Measurements from ENCODE around the gene ABTB2. TPM values are rescaled to one million over a fixed set of nuclear protein-coding genes. Genes with fewer than 3 reads are reported as not detected.

Gene ABTB2
- polyA plus RNA-seq, 1 of the 3 experiments (the other 2 are of a cell fraction), result 7.8 TPM

DNA sequence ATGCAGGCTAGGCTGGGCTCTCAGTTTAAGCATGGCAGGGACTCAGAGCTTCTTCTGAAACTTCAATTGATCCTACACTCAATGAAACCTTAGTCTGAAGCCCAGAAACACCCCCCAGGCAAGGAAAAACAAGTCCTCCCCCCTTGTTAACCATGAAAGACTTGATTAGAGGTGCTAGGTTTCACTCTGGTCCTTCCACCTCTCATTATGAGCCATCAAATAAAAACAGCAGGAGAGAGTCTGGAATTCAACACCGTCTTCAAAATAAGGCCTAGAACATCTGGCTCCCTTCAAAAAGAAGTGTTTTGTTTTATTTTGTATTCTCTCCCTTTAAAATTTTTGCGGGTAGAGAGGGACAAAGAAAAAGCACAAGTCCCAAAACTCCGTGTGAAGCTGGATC, 156.7 kb downstream of the ABTB2 start (continued):
- TF ChIP-seq, protein P1, sequence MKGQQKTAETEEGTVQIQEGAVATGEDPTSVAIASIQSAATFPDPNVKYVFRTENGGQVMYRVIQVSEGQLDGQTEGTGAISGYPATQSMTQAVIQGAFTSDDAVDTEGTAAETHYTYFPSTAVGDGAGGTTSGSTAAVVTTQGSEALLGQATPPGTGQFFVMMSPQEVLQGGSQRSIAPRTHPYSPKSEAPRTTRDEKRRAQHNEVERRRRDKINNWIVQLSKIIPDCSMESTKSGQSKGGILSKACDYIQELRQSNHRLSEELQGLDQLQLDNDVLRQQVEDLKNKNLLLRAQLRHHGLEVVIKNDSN (IDR thresholded peaks at IDR 0.05; ENCODE audit: borderline replicate concordance, low read depth), result no peak
- TF ChIP-seq TAF1 (IDR thresholded peaks at IDR 0.05; ENCODE audit: borderline replicate concordance, low read depth, low read length) (no peak), MXI1 (IDR thresholded peaks at IDR 0.05; ENCODE audit: low read depth, low read length) (no peak), JUND (IDR thresholded peaks at IDR 0.05) (no peak), ELF1 (IDR thresholded peaks at IDR 0.05) (no peak), SIN3A (IDR thresholded peaks at IDR 0.05; ENCODE audit: borderline replicate concordance, low read depth, low read length) (no peak), EZH2phosphoT487 (IDR thresholded peaks at IDR 0.05; ENCODE audit: borderline replicate concordance, low read depth) (no peak)

DNA sequence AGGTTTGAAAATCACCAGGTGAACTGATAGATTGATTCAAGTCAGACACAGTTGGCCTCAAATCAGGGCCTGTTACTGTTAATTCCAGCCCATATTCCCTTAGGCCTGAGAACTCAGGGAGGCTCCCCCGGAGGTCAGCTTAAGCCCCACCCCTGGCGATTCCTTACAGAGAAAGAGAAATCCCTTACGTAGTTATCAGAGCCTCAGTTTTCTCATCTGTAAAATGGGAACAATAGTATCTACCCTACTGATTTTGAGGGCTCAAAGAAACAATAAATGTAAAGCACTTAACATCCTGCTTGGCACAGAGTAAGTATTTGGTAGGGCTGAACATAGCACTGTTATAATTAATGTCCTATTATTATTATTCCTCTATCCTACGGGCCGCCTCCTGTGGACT, 158.3 kb downstream of the ABTB2 start:
- Histone ChIP-seq H3K79me2 (ENCODE audit: insufficient read depth) (no peaks in the 10 kb centered on the region), H3K9me3 (no peaks in the 10 kb centered on the region), H3K4me1 (ENCODE audit: control insufficient read depth in 1 of 2, insufficient read depth in 2 of 2, low read depth in 1 of 2, low read length in 1 of 2) (peaks cover 7 to 19% of the 10 kb centered on the region in 2 experiments; a peak in 2 of 4 replicates), H3K9ac (no peak overlapping the region), H3K4me3 (ENCODE audit: low read depth in 2 of 2, low read length in 1 of 2) (no peak overlapping the region), H3K4me2 (no peak overlapping the region), H3K36me3 (replicated peaks in 1 of 2; ENCODE audit: control insufficient read depth in 1 of 2, insufficient read depth in 2 of 2, low read length in 1 of 2) (no peaks in the 10 kb centered on the region), H2AFZ (ENCODE audit: low read depth) (no peak overlapping the region), H3K27ac (ENCODE audit: low read depth in 2 of 2, low read length in 1 of 2) (no peak overlapping the region), H3K27me3 (ENCODE audit: insufficient read depth) (no peaks in the 10 kb centered on the region), H4K20me1 (ENCODE audit: insufficient read depth) (no peaks in the 10 kb centered on the region), H3K9me2 (no peaks in the 10 kb centered on the region), H3F3A (replicated peaks; ENCODE audit: insufficient read depth) (no peaks in the 10 kb centered on the region)
- 73% methylated on average over 5 of the region's 5 CpGs for WGBS (ENCODE audit: low lambda C conversion rate)
- DNase-seq, result no peak
- ChIA-PET CTCF (interaction anchor here (1.2 kb wide), 2 partner anchors 25 kb away, joined by 3 read pairs; no protein-coding TSS in a partner anchor), POLR2A (no interaction called here)
- TF ChIP-seq SIN3A (IDR thresholded peaks at IDR 0.05; ENCODE audit: borderline replicate concordance, low read depth, low read length), result no peak
- no peak for TF ChIP-seq MXI1 (IDR thresholded peaks at IDR 0.05; ENCODE audit: low read depth, low read length)
- TF ChIP-seq JUND (IDR thresholded peaks at IDR 0.05), result no peak
- TF ChIP-seq, protein P2, sequence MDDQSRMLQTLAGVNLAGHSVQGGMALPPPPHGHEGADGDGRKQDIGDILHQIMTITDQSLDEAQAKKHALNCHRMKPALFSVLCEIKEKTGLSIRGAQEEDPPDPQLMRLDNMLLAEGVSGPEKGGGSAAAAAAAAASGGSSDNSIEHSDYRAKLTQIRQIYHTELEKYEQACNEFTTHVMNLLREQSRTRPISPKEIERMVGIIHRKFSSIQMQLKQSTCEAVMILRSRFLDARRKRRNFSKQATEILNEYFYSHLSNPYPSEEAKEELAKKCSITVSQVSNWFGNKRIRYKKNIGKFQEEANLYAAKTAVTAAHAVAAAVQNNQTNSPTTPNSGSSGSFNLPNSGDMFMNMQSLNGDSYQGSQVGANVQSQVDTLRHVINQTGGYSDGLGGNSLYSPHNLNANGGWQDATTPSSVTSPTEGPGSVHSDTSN (IDR thresholded peaks at IDR 0.05), result no peak

DNA sequence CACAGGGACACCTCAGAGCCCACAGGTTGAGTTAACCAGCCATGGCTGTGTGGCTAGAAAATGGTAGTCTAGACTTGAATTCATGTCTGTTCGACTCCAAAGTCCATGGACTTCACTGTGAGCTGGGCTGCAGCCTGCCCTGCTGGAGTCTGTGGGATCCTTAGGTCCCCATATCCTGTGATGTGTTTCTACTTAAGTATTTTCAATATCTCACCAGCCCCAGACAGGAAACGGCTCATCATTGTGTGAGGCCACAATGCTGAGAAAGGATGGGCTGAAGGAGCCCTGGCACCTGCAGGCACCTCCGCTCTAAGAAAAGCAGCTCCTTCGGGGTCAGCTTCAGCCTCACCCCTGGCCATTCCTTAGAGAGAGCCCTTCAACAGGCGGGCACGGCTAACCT, 159.3 kb downstream of the ABTB2 start:
- CTCF ChIA-PET, result interaction anchor here (1.2 kb wide), 2 partner anchors 24 kb away, joined by 3 read pairs; no protein-coding TSS in a partner anchor
- peaks cover 17 to 21% of the 10 kb centered on the region in 2 experiments; a peak in 3 of 4 replicates for H3K4me1 ChIP-seq (ENCODE audit: control insufficient read depth in 1 of 2, insufficient read depth in 2 of 2, low read depth in 1 of 2, low read length in 1 of 2)
- no peak overlapping the region for H3K27ac ChIP-seq (ENCODE audit: low read depth in 2 of 2, low read length in 1 of 2)
- H3K9me3 ChIP-seq, result no peaks in the 10 kb centered on the region
- POLR2A ChIA-PET, result no interaction called here
- no peaks in the 10 kb centered on the region for H3K27me3 ChIP-seq (ENCODE audit: insufficient read depth)
- no peak overlapping the region for H2AFZ ChIP-seq (ENCODE audit: low read depth)
- 80% methylated on average over 2 of the region's 6 CpGs for WGBS (ENCODE audit: low lambda C conversion rate)
- no peak overlapping the region for H3K4me2 ChIP-seq
- H4K20me1 ChIP-seq (ENCODE audit: insufficient read depth), result no peaks in the 10 kb centered on the region
- no peaks in the 10 kb centered on the region for H3K36me3 ChIP-seq (replicated peaks in 1 of 2; ENCODE audit: control insufficient read depth in 1 of 2, insufficient read depth in 2 of 2, low read length in 1 of 2)
- H3K9me2 ChIP-seq, result no peaks in the 10 kb centered on the region
- no peak overlapping the region for H3K9ac ChIP-seq
- TF ChIP-seq FOXM1 (IDR thresholded peaks at IDR 0.05; ENCODE audit: low read depth), result no peak
- TF ChIP-seq, protein P3, sequence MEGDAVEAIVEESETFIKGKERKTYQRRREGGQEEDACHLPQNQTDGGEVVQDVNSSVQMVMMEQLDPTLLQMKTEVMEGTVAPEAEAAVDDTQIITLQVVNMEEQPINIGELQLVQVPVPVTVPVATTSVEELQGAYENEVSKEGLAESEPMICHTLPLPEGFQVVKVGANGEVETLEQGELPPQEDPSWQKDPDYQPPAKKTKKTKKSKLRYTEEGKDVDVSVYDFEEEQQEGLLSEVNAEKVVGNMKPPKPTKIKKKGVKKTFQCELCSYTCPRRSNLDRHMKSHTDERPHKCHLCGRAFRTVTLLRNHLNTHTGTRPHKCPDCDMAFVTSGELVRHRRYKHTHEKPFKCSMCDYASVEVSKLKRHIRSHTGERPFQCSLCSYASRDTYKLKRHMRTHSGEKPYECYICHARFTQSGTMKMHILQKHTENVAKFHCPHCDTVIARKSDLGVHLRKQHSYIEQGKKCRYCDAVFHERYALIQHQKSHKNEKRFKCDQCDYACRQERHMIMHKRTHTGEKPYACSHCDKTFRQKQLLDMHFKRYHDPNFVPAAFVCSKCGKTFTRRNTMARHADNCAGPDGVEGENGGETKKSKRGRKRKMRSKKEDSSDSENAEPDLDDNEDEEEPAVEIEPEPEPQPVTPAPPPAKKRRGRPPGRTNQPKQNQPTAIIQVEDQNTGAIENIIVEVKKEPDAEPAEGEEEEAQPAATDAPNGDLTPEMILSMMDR (IDR thresholded peaks at IDR 0.05), result no peak
- TF ChIP-seq TCF12 (IDR thresholded peaks at IDR 0.05), result no peak
- no peak for TF ChIP-seq EZH2phosphoT487 (IDR thresholded peaks at IDR 0.05; ENCODE audit: borderline replicate concordance, low read depth)
- TF ChIP-seq YY1 (IDR thresholded peaks at IDR 0.05; ENCODE audit: low read depth), result no peak
- no peak for TF ChIP-seq RAD21 (IDR thresholded peaks at IDR 0.05; ENCODE audit: low read length)
- TF ChIP-seq FOSL2 (IDR thresholded peaks at IDR 0.05; ENCODE audit: borderline replicate concordance, low read depth), result no peak
- TF ChIP-seq FOXJ3 (CRISPR knock-in tag; IDR thresholded peaks at IDR 0.05), result no peak
- no peak for TF ChIP-seq EP300 (IDR thresholded peaks at IDR 0.05; ENCODE audit: borderline replicate concordance in 1 of 2, low read depth in 1 of 2, low read length in 1 of 2)
- no peak overlapping the region for H3K4me3 ChIP-seq (ENCODE audit: low read depth in 2 of 2, low read length in 1 of 2)
- DNase-seq, result no peak
- H3F3A ChIP-seq (replicated peaks; ENCODE audit: insufficient read depth), result peaks cover 4% of the 10 kb centered on the region
- H3K79me2 ChIP-seq (ENCODE audit: insufficient read depth), result no peaks in the 10 kb centered on the region

Data from SK-N-SH (cell line).